ENCODE measurements around the gene IL24. TPM values are rescaled to one million over a fixed set of nuclear protein-coding genes. Genes with fewer than 3 reads are reported as not detected.

Gene IL24
- total and polyA plus RNA-seq, 2 donors (not counting 1 experiment from before 2014, with no cell fraction given) = not detected

DNA sequence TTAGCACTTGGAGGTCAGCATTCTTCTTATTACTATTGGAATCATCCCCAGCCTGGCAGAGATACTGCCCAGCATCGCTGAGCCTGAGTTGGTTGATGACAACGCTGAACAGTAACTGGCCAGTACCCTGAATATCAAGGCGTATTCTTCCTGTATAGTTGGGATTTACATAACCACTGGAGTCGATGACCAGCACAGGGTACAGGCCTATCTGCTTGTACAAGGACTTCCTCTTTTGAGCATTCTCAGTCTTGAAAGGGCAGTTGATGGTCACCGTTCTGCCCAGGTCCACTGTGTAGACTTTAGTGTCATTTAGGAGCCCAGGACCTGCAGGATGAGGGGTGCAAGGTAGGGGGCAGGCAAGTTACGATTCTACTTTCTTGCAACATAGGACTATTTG, 40.2 kb downstream of the IL24 start:
- Histone ChIP-seq H3K36me3 (replicated peaks in 1 of 2; ENCODE audit: control extremely low read depth in 1 of 2, control insufficient read depth in 1 of 2, extremely low read depth in 1 of 2, insufficient read depth in 2 of 2, low read length in 1 of 2) (no peaks in the 10 kb centered on the region), H3K4me2 (replicated peaks; ENCODE audit: low read depth, low read length, poor library complexity, severe bottlenecking) (no peak overlapping the region), H3K4me3 (ENCODE audit: control extremely low read depth in 1 of 5, extremely low read depth in 1 of 5, insufficient read depth in 1 of 5, low read depth in 2 of 5, low read length in 4 of 5) (no peak overlapping the region), H3K79me2 (ENCODE audit: control insufficient read depth, insufficient read depth, low read length) (peaks cover 18% of the 10 kb centered on the region), H3K9me3 (ENCODE audit: control extremely low read depth in 1 of 3, control insufficient read depth in 2 of 3, insufficient read depth in 1 of 3, low read length in 2 of 3) (no peaks in the 10 kb centered on the region), H2AFZ (ENCODE audit: insufficient read depth, low read depth, low read length, poor library complexity, severe bottlenecking) (no peak overlapping the region), H3K27ac (ENCODE audit: low read length in 2 of 2) (no peak overlapping the region), H3K9ac (ENCODE audit: low read length) (no peak overlapping the region), H3K27me3 (replicated peaks in 1 of 4; ENCODE audit: control extremely low read depth in 1 of 4, control insufficient read depth in 3 of 4, insufficient read depth in 4 of 4, low read length in 3 of 4) (no peaks in the 10 kb centered on the region), H4K20me1 (ENCODE audit: control insufficient read depth, insufficient read depth, low read length, poor library complexity, severe bottlenecking) (no peaks in the 10 kb centered on the region), H3K4me1 (ENCODE audit: control insufficient read depth in 2 of 2, insufficient read depth in 2 of 2, low read length in 2 of 2) (peaks cover 9 to 12% of the 10 kb centered on the region in 2 donors)
- 92% methylated on average over 4 of the region's 6 CpGs for WGBS (ENCODE audit: insufficient coverage)
- ATAC-seq (ENCODE audit: low read depth) (no peak), DNase-seq (no peak)
- H3K27ac Mint-ChIP-seq = no peak overlapping the region
- no peak for TF ChIP-seq EZH2 (IDR thresholded peaks at IDR 0.05; ENCODE audit: borderline replicate concordance, insufficient read depth, low read depth, low read length, poor library complexity, severe bottlenecking)
- TF ChIP-seq CTCF (IDR thresholded peaks at IDR 0.05) = no peak
- no peaks in the 10 kb centered on the region for H3K27me3 Mint-ChIP-seq
- no peaks in the 10 kb centered on the region for H3K9me3 Mint-ChIP-seq (ENCODE audit: insufficient read depth)
- POLR2A ChIA-PET = interaction anchor here (0.6 kb wide), 1 partner anchor 19 kb away, joined by 4 read pairs; no protein-coding TSS in a partner anchor
- intact Hi-C loops (cut with micrococcal nuclease) = no loop called here
- no peak overlapping the region for H3K4me3 Mint-ChIP-seq
- H3K4me1 Mint-ChIP-seq = peaks cover 12% of the 10 kb centered on the region
- CTCF ChIA-PET = interaction anchor here (4.8 to 14.5 kb wide), 6 partner anchors 9 to 274 kb away, joined by 18 to 723 read pairs (median 96); partner anchors contain the start of genes FCMR and PIGR

- WGBS (ENCODE audit: insufficient coverage) = 98% methylated on average over 5 of the region's 13 CpGs
- intact Hi-C loops (cut with micrococcal nuclease) = no loop called here
- DNase-seq = no peak
These were observed 41.9 kb downstream of the IL24 start for GRCh38 chr1:206939131-206939530.

More at GRCh38 chr1:206939131-206939530, 41.9 kb downstream of the IL24 start:
- POLR2A ChIA-PET = no interaction called here
- H3K27me3 ChIP-seq (replicated peaks in 1 of 4; ENCODE audit: control extremely low read depth in 1 of 4, control insufficient read depth in 3 of 4, insufficient read depth in 4 of 4, low read length in 3 of 4) = peaks cover 0 to 4% (median 0%) of the 10 kb centered on the region in 4 experiments
- H3K4me1 ChIP-seq (ENCODE audit: control insufficient read depth in 2 of 2, insufficient read depth in 2 of 2, low read length in 2 of 2) = no peaks in the 10 kb centered on the region
- no peaks in the 10 kb centered on the region for H3K9me3 ChIP-seq (ENCODE audit: control extremely low read depth in 1 of 3, control insufficient read depth in 2 of 3, insufficient read depth in 1 of 3, low read length in 2 of 3)
- no peak overlapping the region for H3K27ac ChIP-seq (ENCODE audit: low read length in 2 of 2)
- Mint-ChIP-seq H3K27ac (no peak overlapping the region), H3K4me1 (no peaks in the 10 kb centered on the region), H3K27me3 (peaks cover 3% of the 10 kb centered on the region), H3K9me3 (ENCODE audit: insufficient read depth) (no peaks in the 10 kb centered on the region), H3K4me3 (no peak overlapping the region)
- H2AFZ ChIP-seq (ENCODE audit: insufficient read depth, low read depth, low read length, poor library complexity, severe bottlenecking) = no peak overlapping the region
- peaks cover 3% of the 10 kb centered on the region for H3K79me2 ChIP-seq (ENCODE audit: control insufficient read depth, insufficient read depth, low read length)
- no peak overlapping the region for H3K9ac ChIP-seq (ENCODE audit: low read length)
- no peak for ATAC-seq (ENCODE audit: low read depth)
- CTCF ChIA-PET = interaction anchor here (0.7 to 2.1 kb wide), 5 partner anchors 16 to 205 kb away, joined by 3 to 6 read pairs (median 3); no protein-coding TSS in a partner anchor
- H3K4me2 ChIP-seq (replicated peaks; ENCODE audit: low read depth, low read length, poor library complexity, severe bottlenecking) = no peak overlapping the region
- no peak for TF ChIP-seq EZH2 (IDR thresholded peaks at IDR 0.05; ENCODE audit: borderline replicate concordance, insufficient read depth, low read depth, low read length, poor library complexity, severe bottlenecking)
- TF ChIP-seq CTCF (IDR thresholded peaks at IDR 0.05) = no peak
- no peaks in the 10 kb centered on the region for H4K20me1 ChIP-seq (ENCODE audit: control insufficient read depth, insufficient read depth, low read length, poor library complexity, severe bottlenecking)
- no peak overlapping the region for H3K4me3 ChIP-seq (ENCODE audit: control extremely low read depth in 1 of 5, extremely low read depth in 1 of 5, insufficient read depth in 1 of 5, low read depth in 2 of 5, low read length in 4 of 5)
- H3K36me3 ChIP-seq (replicated peaks in 1 of 2; ENCODE audit: control extremely low read depth in 1 of 2, control insufficient read depth in 1 of 2, extremely low read depth in 1 of 2, insufficient read depth in 2 of 2, low read length in 1 of 2) = no peaks in the 10 kb centered on the region
